ENCODE measurements around the gene COL11A1.
A peak's percentile ranks its signal among the peaks of the same experiment; 100 is the strongest.
"Not testable (repeated sequence)": the region's sequence is repeated elsewhere in the genome, so short reads cannot be mapped to it uniquely, and the experiment has no call there.

The COL11A1 gene

GRCh38 chr1:103108376-103109150 lies at the start of gene COL11A1:
Gene COL11A1 (minus strand): TSS chr1:103108522. CDS start chr1:103108178, 344 bp downstream.
- DNase-seq (ENCODE audit: low spot score) = no peak

GRCh38 chr1:103156966-103157365 lies 48.6 kb upstream of the COL11A1 start:
- no peak for DNase-seq (ENCODE audit: low spot score)

GRCh38 chr1:103146166-103146565 lies 37.8 kb upstream of the COL11A1 start:
- no peak for DNase-seq (ENCODE audit: low spot score)

- no peak for DNase-seq (ENCODE audit: low spot score)
These were observed 37.1 kb upstream of the COL11A1 start for GRCh38 chr1:103145449-103145848.

DNA sequence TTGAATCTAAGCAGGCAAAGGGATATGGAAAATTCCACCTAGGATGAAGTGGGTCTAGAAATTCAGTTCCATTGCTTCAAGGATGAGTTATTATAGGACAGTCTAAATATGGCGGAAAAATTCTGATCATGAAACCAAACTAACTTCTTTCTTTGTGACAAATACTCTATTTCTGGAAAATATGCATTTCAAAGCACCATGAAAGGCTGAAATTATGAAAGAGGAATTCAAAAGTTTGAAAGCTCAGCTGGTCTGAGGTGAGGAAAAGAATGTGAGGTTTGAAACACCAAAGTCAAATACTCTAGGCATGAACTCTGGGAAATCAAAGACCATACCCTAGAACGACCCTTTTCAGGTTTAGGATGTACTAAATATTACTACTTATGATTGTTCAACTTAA lies 36.4 kb upstream of the COL11A1 start:
- no peak for DNase-seq (ENCODE audit: low spot score)

DNA sequence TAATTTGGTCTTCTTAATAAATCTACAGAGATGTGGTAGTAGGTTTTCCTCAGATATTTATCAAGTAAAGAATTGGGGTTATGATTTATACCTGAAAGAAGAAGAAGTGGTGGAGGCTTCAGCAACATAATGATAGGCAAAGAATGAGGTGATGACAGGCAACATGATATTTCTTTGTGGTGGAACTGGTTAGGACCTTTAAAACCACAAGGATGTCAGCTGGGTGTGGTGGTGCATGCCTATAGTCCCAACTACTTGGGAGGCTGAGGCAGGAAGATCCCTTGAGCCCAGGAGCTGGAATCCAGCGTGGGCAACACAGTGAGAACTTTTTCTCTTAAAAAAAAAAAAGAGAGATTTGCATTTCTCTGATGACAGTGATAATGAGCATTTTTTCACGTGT lies 34.1 kb upstream of the COL11A1 start:
- DNase-seq (ENCODE audit: low spot score) = no peak

- no peak for DNase-seq (ENCODE audit: low spot score)
These were observed 21.5 kb upstream of the COL11A1 start for GRCh38 chr1:103129796-103130195.

DNA sequence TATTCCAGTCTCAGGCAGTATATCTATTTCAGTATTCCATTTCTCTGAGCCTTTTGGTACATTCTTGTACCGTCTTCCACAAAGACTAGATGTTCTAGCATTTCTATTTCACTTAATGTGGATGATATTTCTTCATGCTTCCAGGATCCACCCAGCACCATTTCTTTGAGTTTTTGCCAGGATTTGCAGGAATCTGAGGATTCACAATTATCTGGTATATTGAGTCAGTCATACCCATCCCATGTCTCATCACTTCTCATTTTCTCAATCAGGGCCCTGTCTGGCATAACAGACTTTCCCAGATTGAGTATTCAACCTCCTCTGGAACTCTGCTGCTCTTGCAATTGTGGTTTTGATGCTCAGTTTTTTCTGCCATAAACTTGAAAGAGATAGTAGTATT lies 20.9 kb upstream of the COL11A1 start:
- no peak for DNase-seq (ENCODE audit: low spot score)

DNA sequence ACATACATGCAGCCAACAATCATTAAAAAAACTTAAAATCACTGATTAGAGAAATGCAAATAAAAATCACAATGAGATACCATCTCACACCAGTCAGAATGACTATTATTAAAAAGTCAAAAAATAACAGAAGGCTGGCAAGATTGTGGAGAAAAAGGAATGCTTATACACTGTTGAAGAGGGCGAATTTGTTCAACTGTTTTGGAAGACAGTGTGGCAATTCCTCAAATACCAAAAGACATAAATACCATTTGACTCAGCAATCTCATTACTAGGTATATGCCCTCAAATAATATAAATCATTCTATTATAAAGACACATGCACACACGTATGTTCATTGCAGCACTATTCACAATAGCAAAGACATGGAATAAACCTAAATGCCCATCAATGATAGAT lies 19.9 kb upstream of the COL11A1 start:
- not testable (repeated sequence) for DNase-seq (ENCODE audit: low spot score)

DNA sequence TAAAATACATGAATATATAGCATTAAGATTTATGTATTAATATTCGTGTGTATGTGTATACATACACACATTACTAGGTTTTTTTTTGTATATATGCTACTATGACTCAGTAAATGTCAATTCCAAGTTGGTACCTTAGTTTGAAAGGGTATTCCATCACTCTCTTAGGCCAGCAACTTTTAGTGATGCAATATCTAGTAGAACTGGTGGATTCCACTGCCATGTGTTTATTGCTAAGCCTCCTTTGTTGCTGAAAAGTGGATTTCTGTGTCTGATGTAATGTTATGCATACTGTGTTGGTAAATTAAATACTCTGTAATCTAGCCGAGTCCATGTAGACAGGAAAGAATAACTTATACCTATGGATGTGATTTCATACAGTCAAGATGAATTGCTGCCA lies 16.9 kb upstream of the COL11A1 start:
- no peak for DNase-seq (ENCODE audit: low spot score)

GRCh38 chr1:103122983-103123720 lies 14.8 kb upstream of the COL11A1 start:
- DNase-seq (ENCODE audit: low spot score) = no peak

GRCh38 chr1:103120981-103121380 lies 12.7 kb upstream of the COL11A1 start:
- DNase-seq (ENCODE audit: low spot score) = no peak

- no peak for DNase-seq (ENCODE audit: low spot score)
These were observed 4.2 kb upstream of the COL11A1 start for GRCh38 chr1:103112546-103112945.

DNA sequence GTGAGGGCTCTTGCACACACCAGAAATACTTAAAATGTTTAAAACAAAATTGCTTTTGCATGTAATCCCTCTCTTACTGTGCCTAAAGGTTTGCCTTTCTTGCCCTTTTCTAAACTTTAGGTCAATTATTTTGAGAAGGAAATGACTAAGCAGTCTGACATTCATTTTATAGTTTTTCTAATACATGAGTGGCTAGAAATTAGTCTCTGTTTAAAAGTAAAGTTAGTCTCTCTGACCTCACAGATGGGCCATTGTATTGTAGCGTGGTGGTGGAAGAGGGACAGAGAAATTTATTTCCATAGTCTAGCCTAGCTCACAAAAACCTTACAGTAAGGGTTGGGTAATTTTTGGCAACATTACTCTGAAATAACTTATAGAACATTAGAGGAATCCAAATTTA lies 3.6 kb upstream of the COL11A1 start:
- no peak for DNase-seq (ENCODE audit: low spot score)

DNA sequence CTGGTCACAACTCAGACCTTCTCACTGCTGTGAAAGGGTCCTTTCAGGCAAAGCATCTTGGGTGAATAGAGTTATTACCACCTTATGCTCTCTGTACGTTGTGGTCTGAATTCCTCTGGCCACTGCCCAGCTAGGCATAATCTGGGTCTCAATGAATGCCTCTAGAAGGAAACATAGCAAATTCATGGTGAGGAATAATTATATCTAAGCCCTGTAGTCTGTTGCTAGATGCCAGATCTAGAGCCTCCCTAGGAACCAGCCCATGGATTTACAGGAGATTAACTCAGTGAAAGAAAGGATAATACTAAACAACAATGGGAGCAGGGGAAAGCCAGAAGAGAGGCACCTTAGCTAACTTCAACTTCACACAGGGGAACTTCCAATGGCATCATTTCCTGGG lies 2.4 kb upstream of the COL11A1 start:
- no peak for DNase-seq (ENCODE audit: low spot score)

- no peak for DNase-seq (ENCODE audit: low spot score)
These were observed 1.1 kb upstream of the COL11A1 start for GRCh38 chr1:103109311-103109920.

GRCh38 chr1:103107741-103108375 lies 464 bp downstream of the COL11A1 start:
- DNase-seq (ENCODE audit: low spot score) = no peak

GRCh38 chr1:103106426-103107341 lies 1.6 kb downstream of the COL11A1 start:
- DNase-seq (ENCODE audit: low spot score) = peak; percentile 16

DNA sequence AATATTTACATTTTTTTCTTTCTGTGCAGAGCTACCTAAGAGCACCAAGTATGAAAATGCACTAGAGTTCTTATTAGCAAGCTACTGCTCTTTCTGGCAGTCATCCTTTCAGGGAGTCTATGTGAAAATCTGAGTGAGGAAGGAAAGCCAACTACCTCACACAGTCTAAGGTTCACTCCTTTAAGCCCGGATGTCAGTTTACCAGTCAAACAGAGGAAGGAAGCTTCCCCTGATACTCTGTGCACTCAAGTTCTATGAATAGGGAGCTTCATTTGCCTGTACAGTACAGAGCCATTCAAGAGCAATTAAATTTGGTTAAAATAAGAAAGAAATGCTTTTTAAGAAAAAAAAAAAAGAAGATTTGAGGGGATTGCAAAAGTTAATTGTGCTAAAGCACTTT lies 6.9 kb downstream of the COL11A1 start:
- no peak for DNase-seq (ENCODE audit: low spot score)

GRCh38 chr1:103089221-103089620 lies 19.1 kb downstream of the COL11A1 start:
- DNase-seq (ENCODE audit: low spot score) = no peak

GRCh38 chr1:103087256-103087655 lies 21.1 kb downstream of the COL11A1 start:
- no peak for DNase-seq (ENCODE audit: low spot score)

- DNase-seq (ENCODE audit: low spot score) = no peak
These were observed 24.1 kb downstream of the COL11A1 start for GRCh38 chr1:103084181-103084580.

All from hepatic stellate cell (primary cell).